GM10847 (cell line): ENCODE measurements around the gene ASIC5.

Experiments used
- POLR2A ChIP-seq: IDR thresholded peaks from 2 replicates; pipeline ENCODE4 v1.6.1; 2011; ENCODE audit not compliant: insufficient read length; ENCODE audit errors: extremely low read depth

Gene ASIC5

GRCh38 chr4:155828628-155829027 is 37.4 kb downstream of the ASIC5 start:
- no peak for TF ChIP-seq POLR2A

GRCh38 chr4:155822572-155822971 is 43.5 kb downstream of the ASIC5 start:
- TF ChIP-seq POLR2A: no peak

- TF ChIP-seq POLR2A: no peak
These were observed 45.1 kb downstream of the ASIC5 start for GRCh38 chr4:155820887-155821518.

DNA sequence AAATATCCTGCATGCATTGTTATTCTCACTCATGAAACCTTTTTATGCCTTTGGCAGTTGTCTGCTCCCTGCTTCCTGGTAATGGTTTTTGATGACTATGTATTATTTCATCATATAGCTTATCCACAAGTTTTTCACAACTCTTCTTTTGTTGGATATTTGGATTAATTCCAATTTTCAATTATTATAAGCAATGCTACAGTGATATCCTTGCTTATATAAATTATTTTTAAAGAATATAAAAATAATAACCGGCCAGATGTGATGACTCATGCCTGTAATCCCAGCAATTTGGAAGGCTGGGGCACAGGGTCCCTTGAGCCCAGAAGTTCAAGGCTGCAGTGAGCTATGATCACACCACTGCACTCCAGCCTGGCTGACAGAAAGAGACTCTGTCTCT is 47.0 kb downstream of the ASIC5 start:
- no peak for TF ChIP-seq POLR2A

GRCh38 chr4:155818639-155819038 is 47.4 kb downstream of the ASIC5 start:
- no peak for TF ChIP-seq POLR2A

DNA sequence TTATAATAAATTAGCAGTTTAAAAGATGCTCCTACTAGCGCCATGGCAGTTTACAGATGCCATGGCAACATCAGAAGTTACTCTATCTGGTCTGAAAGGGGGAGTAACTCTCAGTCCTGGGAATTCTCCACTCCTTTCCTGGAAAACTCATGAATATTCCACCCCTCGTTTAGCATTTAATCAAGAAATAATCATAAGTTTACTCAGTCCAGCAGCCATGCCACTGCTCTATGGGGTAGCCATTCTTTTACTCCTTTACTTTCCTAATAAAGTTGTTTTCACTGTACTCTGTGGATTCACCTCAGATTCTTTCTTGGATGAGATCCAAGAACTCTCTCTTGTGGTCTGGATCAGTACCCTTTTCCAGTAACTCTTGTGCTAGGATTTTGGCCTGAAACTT is 55.0 kb downstream of the ASIC5 start:
- no peak for TF ChIP-seq POLR2A

DNA sequence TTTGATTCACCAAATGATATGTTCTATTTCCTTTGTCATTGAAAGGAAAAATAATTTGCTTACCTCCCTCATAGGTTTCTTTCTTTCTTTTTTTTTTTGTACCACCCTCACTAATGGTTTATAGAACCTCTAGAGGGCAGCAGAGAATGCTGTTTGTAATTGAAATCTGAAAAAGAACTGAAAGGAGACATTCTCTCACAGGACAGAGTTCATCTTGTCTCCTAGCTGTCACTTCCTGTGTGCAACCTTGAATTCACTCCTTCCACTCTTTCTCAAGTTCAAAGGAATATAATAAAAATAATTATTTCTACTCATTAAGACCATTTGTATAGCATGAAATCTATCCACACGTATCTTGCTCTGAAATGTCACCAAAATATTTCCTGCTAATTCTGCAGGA is 56.2 kb downstream of the ASIC5 start:
- TF ChIP-seq POLR2A: no peak

GRCh38 chr4:155807021-155807420 is 59.1 kb downstream of the ASIC5 start:
- no peak for TF ChIP-seq POLR2A

DNA sequence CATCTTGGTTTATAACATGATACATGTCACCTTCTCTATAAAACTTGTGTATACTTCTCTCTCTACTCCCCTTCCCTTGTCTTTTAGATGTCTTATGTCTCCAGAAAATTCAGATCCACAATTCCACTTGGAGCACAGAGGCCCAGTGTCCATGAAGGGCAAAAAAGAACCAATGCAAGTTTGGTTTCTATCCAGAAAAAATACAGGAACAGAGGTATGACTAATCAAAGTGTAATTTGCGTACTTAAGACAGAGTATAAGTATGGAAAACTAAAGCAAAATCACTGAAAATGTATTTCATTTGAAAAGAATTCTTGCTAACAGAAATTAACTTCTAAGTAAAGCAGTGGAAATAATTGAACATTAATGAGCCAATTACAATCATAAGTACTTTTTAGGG is 61.1 kb downstream of the ASIC5 start:
- no peak for TF ChIP-seq POLR2A

- no peak for TF ChIP-seq POLR2A
These were observed 63.7 kb downstream of the ASIC5 start for GRCh38 chr4:155802190-155802959.

- TF ChIP-seq POLR2A: no peak
These were observed 65.3 kb downstream of the ASIC5 start for GRCh38 chr4:155800685-155801343.

GRCh38 chr4:155799794-155800123 is 66.3 kb downstream of the ASIC5 start:
- no peak for TF ChIP-seq POLR2A

DNA sequence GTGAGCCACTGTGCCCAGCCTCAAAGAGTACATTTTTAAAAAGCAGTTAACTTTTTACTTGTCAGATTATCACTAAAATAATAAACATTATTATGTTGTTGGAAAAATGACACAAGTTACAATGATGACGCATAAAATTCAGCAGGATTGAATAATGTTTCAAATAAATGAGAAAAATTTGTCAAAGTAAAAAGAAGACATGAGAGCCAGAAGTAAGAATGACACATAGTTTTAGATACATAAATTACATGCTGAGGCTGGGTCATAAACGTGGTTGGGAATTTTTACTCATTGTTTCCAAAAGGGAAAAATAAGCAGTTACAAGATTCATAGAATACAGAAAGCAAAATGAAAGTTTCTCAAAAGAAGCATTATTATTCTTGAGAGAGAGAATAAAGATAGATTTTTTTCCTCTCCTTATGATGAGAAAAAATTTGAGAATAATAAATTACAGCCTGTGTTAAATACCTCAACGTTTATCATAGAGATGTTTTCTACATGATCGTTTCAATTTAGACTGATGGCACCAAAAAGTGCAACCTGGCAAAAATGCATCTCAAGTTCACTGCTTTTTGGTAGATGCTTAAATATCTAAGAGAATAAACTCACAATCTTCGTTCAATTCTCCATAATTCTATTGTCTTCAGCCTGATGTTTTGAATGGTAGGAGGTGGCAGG is 66.8 kb downstream of the ASIC5 start:
- no peak for TF ChIP-seq POLR2A

DNA sequence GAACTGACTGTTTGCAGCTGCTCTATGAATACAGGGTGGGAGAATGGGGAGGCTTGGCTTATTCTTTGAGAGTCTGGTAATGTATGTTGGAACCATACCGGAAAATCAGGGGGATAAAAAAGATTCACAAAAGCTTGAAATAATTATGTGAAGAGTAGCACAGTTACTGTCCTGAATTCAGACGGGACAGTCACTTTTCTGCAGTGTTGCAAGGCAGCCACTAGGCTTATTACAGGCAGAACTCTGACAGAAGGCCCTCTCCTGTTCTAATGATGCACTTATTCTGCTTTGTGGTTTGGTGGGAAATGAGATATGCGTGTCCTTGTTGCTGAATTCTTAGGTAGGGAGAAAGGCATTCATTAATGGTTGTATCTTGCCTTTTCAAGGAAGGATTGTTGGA is 70.1 kb downstream of the ASIC5 start:
- TF ChIP-seq POLR2A: no peak

DNA sequence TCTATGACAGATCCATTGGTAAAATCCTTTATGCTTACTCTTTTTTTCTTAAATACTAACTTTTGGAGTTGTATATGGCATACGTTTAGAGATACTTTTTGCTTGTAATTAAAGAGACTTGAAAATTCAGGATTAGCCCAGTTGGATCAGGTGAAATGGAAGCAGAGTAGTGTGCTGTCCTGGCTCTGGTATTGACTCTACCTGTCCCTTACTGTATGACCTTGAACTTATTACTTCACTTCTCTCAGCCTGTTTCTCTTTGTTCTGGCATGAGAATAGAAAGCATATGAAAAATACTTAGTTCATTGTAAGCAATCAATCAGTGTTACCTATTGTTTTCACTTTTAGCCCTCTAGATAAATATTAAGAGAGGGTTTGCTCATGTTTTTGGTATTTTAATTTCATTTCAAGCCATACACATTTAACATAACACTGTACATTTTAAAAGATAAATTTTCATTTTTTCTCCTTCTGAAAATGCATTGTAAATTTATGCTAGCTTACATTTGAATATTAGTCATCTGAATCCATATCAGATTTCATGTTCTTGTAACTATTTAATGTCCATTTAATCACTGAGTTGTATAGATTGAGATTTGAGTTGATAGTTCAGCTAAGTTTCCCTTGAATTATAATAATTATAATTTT is 71.4 kb downstream of the ASIC5 start:
- TF ChIP-seq POLR2A: no peak
